Right cardiac atrium (tissue), 5 donors: ENCODE measurements around the gene GLTP. TPM values are rescaled to one million over a fixed set of nuclear protein-coding genes. Genes with fewer than 3 reads are reported as not detected.

ENCODE experiments used
- ATAC-seq, 2 donors: fragments of 200-7000 bp; cut with Tn5 transposase; one replicate each; pipeline versions ENCODE4 v1.8.0 to v1.9.1; 2020; ENCODE audit warnings: moderate library complexity in 2 of 2, mild to moderate bottlenecking in 1 of 2
- DNase-seq, 3 donors: peaks; one replicate each; pipeline ENCODE4 v3.0.0-alpha.2; 2020
- H3K27ac ChIP-seq: one replicate; pipeline ENCODE4 v1.5.1; 2013; ENCODE audit warnings: mild to moderate bottlenecking, low read length, control low read depth, moderate library complexity
- H3K27me3 ChIP-seq: one replicate; pipeline ENCODE4 v1.6.1; 2013; ENCODE audit not compliant: control insufficient read depth, insufficient read depth
- H3K4me1 ChIP-seq: one replicate; pipeline ENCODE4 v1.6.1; 2013; ENCODE audit warnings: low read length; ENCODE audit not compliant: control insufficient read depth, insufficient read depth
- H3K4me3 ChIP-seq: one replicate; pipeline ENCODE4 v1.5.1; 2013; ENCODE audit warnings: low read length, control low read depth
- H3K9me3 ChIP-seq: one replicate; pipeline ENCODE4 v1.6.1; 2013; ENCODE audit warnings: low read length; ENCODE audit not compliant: control insufficient read depth
- WGBS: extraction: QIAGEN DNeasy Blood & Tissue Kit; methylation state at CpG from one replicate; pipeline ENCODE4 v1.1.7; 2013; 5-methylcytosine and 5-hydroxymethylcytosine counted together
- intact Hi-C, 4 donors: fragments of 100-400 bp; cut with DNase I; formaldehyde crosslinking; loops; one replicate each; pipeline versions ENCODE4 v1.11.0 to v1.14.0; 2022 to 2023
- polyA plus RNA-seq: library from polyadenylated mRNA; stranded (reverse); fragments of 200-250 nt; gene quantifications from one replicate; pipeline ENCODE4 v1.2.3, GENCODE V29; 2013
- total RNA-seq, 4 donors: library from RNA; stranded (reverse); fragmentation: NEBNext Ultra II Directional; extraction: Animal tissue kit (Norgen Biotek cat#: 25700); gene quantifications; one replicate each; pipeline ENCODE4 v1.2.1, GENCODE V29; 2021
- donor health status: healthy with polysubstance abuse.
- donor health status: DM: no; HTN: yes; CAD: no.
- donor health status: DM: no; HTN: no; CAD: no.
- donor health status: DM: no; HTN: yes; CAD: no; lungs with severe emphysema.
- donor health status: DM: yes; HTN: yes; CAD: no.

GLTP gene
- total and polyA plus RNA-seq, 5 donors = 20.5 to 26.8 (median 20.8) TPM

DNA sequence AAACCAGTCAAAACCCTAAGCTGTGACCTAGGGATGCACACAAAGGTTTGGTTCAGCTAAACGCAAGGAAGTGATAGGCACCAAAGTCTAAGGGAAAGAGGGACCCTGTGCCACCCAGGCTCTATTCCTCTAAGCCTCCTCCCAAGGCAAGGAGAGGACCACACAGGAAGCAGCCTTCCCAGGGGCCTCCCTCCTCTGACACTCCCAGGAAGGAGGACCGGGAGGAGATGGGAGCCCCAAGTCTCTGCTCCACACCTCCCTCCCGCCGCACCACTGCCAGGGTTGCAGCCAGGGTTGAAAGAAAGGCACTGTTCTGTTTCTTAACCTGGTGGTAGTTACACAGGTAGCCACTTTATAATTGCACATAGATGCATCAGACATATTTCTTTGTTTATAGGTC, 41.6 kb upstream of the GLTP start:
- 78% methylated on average over 4 of the region's 4 CpGs for WGBS
- no peak overlapping the region for H3K4me3 ChIP-seq
- H3K9me3 ChIP-seq = no peaks in the 10 kb centered on the region
- no peak overlapping the region for H3K27ac ChIP-seq
- ATAC-seq (no peak), DNase-seq (no peak)
- H3K27me3 ChIP-seq = no peaks in the 10 kb centered on the region
- no peaks in the 10 kb centered on the region for H3K4me1 ChIP-seq
- intact Hi-C loops = no loop called here

DNA sequence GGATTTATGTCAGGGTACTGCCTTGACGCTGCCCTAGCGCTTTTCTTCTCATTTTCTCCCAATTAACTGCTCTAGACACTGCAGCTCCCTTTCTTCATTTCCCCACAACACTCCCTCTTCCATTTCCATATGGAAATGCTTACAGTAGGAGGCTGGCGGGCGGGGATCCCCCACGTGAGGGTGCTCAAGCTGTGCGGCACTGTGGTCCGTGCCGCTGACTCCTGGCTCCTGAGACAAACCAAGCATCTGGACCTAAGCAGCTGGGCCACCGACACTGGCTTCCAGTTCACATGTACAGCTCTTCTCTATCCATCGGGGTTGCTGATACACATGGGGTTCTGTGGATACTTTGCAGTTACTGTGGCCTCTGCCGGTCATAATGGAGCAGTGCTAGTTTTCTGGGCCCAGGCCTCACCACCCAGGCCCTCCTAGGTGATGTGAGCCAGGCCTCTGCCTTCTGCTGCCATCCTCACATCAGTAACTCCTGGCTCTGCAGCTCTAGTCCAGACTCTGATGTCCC, 40.0 kb upstream of the GLTP start:
- DNase-seq = no peak
- 90% methylated on average over 11 of the region's 11 CpGs for WGBS
- no peaks in the 10 kb centered on the region for H3K9me3 ChIP-seq
- ATAC-seq = no peak
- H3K4me3 ChIP-seq = no peak overlapping the region
- no peaks in the 10 kb centered on the region for H3K4me1 ChIP-seq
- H3K27me3 ChIP-seq = no peaks in the 10 kb centered on the region
- intact Hi-C loops = no loop called here
- no peak overlapping the region for H3K27ac ChIP-seq

GRCh38 chr12:109919456-109919855, 39.1 kb upstream of the GLTP start:
- ATAC-seq (no peak), DNase-seq (no peak)
- 54% methylated on average over 10 of the region's 10 CpGs for WGBS
- Histone ChIP-seq H3K9me3 (no peaks in the 10 kb centered on the region), H3K4me3 (no peak overlapping the region), H3K27ac (no peak overlapping the region), H3K27me3 (no peaks in the 10 kb centered on the region), H3K4me1 (no peaks in the 10 kb centered on the region)
- intact Hi-C loops = no loop called here

GRCh38 chr12:109916045-109916444, 35.7 kb upstream of the GLTP start:
- 88% methylated on average over 4 of the region's 4 CpGs for WGBS
- Histone ChIP-seq H3K9me3 (no peaks in the 10 kb centered on the region), H3K27ac (no peak overlapping the region), H3K27me3 (no peaks in the 10 kb centered on the region), H3K4me1 (no peaks in the 10 kb centered on the region), H3K4me3 (no peak overlapping the region)
- intact Hi-C loops = no loop called here
- no peak for ATAC-seq
- DNase-seq = no peak

GRCh38 chr12:109915171-109916040, 35.1 kb upstream of the GLTP start:
- Histone ChIP-seq H3K9me3 (no peaks in the 10 kb centered on the region), H3K4me3 (no peak overlapping the region), H3K27me3 (no peaks in the 10 kb centered on the region), H3K27ac (no peak overlapping the region), H3K4me1 (no peaks in the 10 kb centered on the region)
- intact Hi-C loops = no loop called here
- 85% methylated on average over 26 of the region's 26 CpGs for WGBS
- peak in 1 of 2 donors; percentile 19 for ATAC-seq
- no peak for DNase-seq

GRCh38 chr12:109914461-109914860, 34.1 kb upstream of the GLTP start:
- WGBS = 93% methylated on average over 16 of the region's 16 CpGs
- intact Hi-C loops = no loop called here
- ATAC-seq (no peak), DNase-seq (no peak)
- no peak overlapping the region for H3K27ac ChIP-seq
- no peak overlapping the region for H3K4me3 ChIP-seq
- no peaks in the 10 kb centered on the region for H3K4me1 ChIP-seq
- H3K9me3 ChIP-seq = no peaks in the 10 kb centered on the region
- H3K27me3 ChIP-seq = no peaks in the 10 kb centered on the region

DNA sequence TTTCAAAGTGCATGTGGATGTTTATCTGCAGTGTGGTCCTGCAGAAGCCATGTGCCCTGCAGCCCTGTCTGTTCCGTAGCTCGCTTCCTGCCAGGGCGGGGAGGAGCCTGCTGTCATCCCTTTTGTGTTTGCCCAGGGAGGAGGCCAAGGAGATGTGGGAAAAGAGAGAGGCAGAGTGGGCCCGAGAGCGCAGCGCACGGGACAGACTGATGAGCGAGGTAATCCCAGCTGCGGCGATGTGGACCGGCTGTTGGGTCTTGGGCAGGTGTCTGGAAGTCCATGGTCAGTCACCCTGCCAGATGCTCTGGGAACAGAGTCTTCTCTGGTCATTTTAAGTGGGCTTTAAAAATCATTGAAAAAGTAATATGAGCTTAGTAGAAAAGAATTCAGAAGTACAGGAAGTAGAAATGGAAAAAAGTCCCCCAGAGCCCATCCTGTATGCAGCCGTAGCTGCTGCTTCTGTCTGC, 32.5 kb upstream of the GLTP start:
- no peaks in the 10 kb centered on the region for H3K4me1 ChIP-seq
- H3K27ac ChIP-seq = no peak overlapping the region
- WGBS = 78% methylated on average over 12 of the region's 12 CpGs
- H3K4me3 ChIP-seq = no peak overlapping the region
- intact Hi-C loops = no loop called here
- ATAC-seq = peak in 1 of 2 donors; percentile 66
- H3K27me3 ChIP-seq = no peaks in the 10 kb centered on the region
- no peak for DNase-seq
- no peaks in the 10 kb centered on the region for H3K9me3 ChIP-seq

DNA sequence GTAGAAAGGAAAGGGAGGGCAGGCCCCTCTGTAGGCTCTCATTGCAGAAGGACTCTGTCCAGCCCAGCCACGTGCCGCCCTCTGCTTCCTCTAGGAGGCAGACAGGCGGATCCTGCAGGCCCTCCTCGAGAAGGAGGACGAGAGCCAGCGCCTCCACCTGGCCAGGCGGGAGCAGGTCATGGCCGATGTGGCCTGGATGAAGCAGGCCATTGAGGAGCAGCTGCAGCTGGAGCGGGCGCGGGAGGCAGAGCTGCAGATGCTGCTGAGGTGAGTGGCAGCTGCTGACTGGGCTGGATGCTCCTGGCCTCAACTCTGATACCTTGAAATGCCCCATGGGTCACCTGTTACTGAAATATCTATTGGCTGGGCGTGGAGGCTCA, 30.6 kb upstream of the GLTP start:
- Histone ChIP-seq H3K4me1 (no peaks in the 10 kb centered on the region), H3K27me3 (no peaks in the 10 kb centered on the region), H3K27ac (no peak overlapping the region), H3K4me3 (no peak overlapping the region), H3K9me3 (no peaks in the 10 kb centered on the region)
- WGBS = 71% methylated on average over 12 of the region's 12 CpGs
- ATAC-seq (peak in 1 of 2 donors; percentile 21), DNase-seq (peak in 1 of 3 donors; percentile 58)
- intact Hi-C loops = no loop called here

DNA sequence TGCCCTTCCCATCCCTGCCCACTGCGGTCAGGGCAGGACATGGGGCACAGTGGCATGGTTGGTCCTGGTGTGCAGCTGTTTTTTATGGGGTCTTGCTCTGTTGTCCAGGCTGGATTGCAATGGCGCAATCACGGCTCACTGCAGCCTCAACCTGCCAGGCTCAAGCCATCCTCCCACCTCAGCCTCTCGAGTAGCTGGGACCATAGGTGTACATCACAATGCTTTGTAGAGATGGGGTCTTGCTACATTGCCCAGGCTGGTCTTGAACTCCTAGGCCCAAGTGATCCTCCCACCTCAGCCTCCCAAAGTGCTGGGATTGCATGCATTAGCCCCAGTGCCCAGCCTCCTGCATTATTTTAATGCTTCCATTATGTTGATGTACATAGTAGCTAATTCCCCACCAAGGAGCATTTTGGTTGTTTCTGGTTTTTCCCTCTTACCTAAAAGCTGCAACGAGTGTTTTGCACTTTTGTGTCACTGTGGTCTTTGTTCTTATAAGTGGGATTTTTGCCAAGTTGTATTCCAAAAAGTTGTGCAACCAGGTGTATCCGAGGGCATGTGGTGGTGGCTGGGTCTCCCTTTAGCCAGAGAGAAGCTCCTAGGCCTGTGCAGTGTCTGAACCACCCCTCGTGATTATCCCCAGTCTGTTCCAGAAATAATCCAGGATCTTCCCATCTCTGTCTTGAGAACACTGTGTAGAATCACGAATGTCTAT, 30.1 kb upstream of the GLTP start:
- no peaks in the 10 kb centered on the region for H3K9me3 ChIP-seq
- intact Hi-C loops = no loop called here
- no peak overlapping the region for H3K27ac ChIP-seq
- no peak for DNase-seq
- no peaks in the 10 kb centered on the region for H3K27me3 ChIP-seq
- no peak for ATAC-seq
- H3K4me3 ChIP-seq = no peak overlapping the region
- H3K4me1 ChIP-seq = no peaks in the 10 kb centered on the region
- WGBS = 86% methylated on average over 8 of the region's 8 CpGs

GRCh38 chr12:109905301-109905700, 25.0 kb upstream of the GLTP start:
- WGBS = 95% methylated on average over 10 of the region's 10 CpGs
- Histone ChIP-seq H3K27ac (no peak overlapping the region), H3K27me3 (no peaks in the 10 kb centered on the region), H3K4me1 (no peaks in the 10 kb centered on the region), H3K4me3 (no peak overlapping the region), H3K9me3 (no peaks in the 10 kb centered on the region)
- intact Hi-C loops = no loop called here
- no peak for ATAC-seq
- DNase-seq = no peak

DNA sequence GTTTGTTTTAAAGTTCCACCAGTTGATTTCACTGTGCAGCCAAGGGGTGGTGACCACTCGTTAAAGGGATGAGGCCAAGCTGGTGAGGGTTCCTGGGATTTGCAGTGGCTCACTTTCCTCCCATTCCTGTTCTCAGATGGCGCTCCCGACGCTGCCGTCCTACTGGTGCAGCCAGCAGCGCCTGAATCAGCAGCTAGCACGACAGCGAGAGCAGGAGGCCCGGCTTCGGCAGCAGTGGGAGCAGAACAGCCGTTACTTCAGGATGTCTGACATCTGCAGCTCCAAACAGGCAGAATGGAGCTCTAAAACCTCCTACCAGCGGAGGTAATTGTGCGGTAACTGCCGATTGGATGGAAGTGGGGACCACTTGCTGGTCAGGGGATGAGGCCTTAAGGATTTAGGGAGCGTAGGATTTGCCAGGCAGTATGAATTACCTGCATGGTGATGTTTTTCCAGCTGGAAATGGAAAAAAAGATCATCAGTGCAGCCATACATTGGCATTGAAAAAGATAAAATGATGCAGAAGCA, 22.6 kb upstream of the GLTP start:
- ATAC-seq = no peak
- Histone ChIP-seq H3K9me3 (no peaks in the 10 kb centered on the region), H3K4me1 (no peaks in the 10 kb centered on the region), H3K4me3 (no peak overlapping the region), H3K27me3 (no peaks in the 10 kb centered on the region), H3K27ac (no peak overlapping the region)
- intact Hi-C loops = no loop called here
- DNase-seq = no peak
- 83% methylated on average over 15 of the region's 15 CpGs for WGBS
